Ovary (tissue), 3 donors: ENCODE data around the gene MBNL1.

ENCODE experiments used
- CTCF ChIP-seq, 3 donors: fragments of 450-650 bp in 2 of 3; fragments of 200-600 bp in 1 of 3; IDR thresholded peaks; one replicate each; pipeline versions ENCODE4 v1.5.1 to v1.8.0; 2016 to 2022; ENCODE audit warnings: antibody characterized with exemption in 3 of 3, mild to moderate bottlenecking in 1 of 3
- POLR2A ChIP-seq: fragments of 450-650 bp; IDR thresholded peaks from one replicate; pipeline ENCODE4 v1.6.1; 2017; ENCODE audit warnings: antibody characterized with exemption, mild to moderate bottlenecking, moderate library complexity
- donor health status: DM: no; HTN: no; CAD: no.

- TF ChIP-seq POLR2A: no peak
- TF ChIP-seq CTCF (IDR thresholded peaks at IDR 0.05): no peak
These were observed 45.2 kb downstream of the MBNL1 start for GRCh38 chr3:152313914-152314313.
